OCI-LY3 (cell line): ENCODE results near the gene APOLD1.
"Not testable (repeated sequence)": the region's sequence is repeated elsewhere in the genome, so short reads cannot be mapped to it uniquely, and the experiment has no call there.

Experiments used
- H2AFZ ChIP-seq: fragments of 200-600, 300-600 bp; shearing (Covaris generic); 2 replicates; pipeline ENCODE4 v1.6.0; 2014; ENCODE audit warnings: antibody characterized with exemption, low read depth, low read length
- H3K27ac ChIP-seq: fragments of 200-600, 300-600 bp; sonication (generic); 2 replicates; pipeline ENCODE4 v1.5.1; 2014; ENCODE audit warnings: mild to moderate bottlenecking, low read length, moderate library complexity, mixed read lengths
- H3K27me3 ChIP-seq: fragments of 200-600, 300-600 bp; sonication (generic); 2 replicates; pipeline ENCODE4 v1.6.1; 2014; ENCODE audit warnings: low read depth, low read length, mixed read lengths
- H3K36me3 ChIP-seq: fragments of 200-600, 300-600 bp; sonication (generic); replicated peaks from 2 replicates; pipeline ENCODE3; 2014; ENCODE audit warnings: low read depth, low read length, mixed read lengths
- H3K4me1 ChIP-seq: fragments of 300-600, 200-600 bp; sonication (generic); 2 replicates; pipeline ENCODE4 v1.6.1; 2014; ENCODE audit warnings: low read length, mixed read lengths
- H3K4me2 ChIP-seq: fragments of 200-600, 300-600 bp; sonication (generic); 2 replicates; pipeline ENCODE4 v1.6.1; 2014; ENCODE audit warnings: low read length, mixed read lengths
- H3K4me3 ChIP-seq: fragments of 300-600, 200-600 bp; sonication (generic); 2 replicates; pipeline ENCODE4 v1.5.1; 2014; ENCODE audit warnings: antibody characterized with exemption, mild to moderate bottlenecking, low read length, moderate library complexity
- H3K79me2 ChIP-seq: fragments of 300-600, 200-600 bp; shearing (Covaris generic); 2 replicates; pipeline ENCODE4 v1.6.1; 2014; ENCODE audit warnings: mild to moderate bottlenecking, low read length, mixed read lengths
- H3K9ac ChIP-seq: fragments of 300-600, 200-600 bp; shearing (Covaris generic); 2 replicates; pipeline ENCODE4 v1.6.0; 2014; ENCODE audit warnings: mild to moderate bottlenecking, low read length, moderate library complexity
- H3K9me3 ChIP-seq: fragments of 200-600, 300-600 bp; shearing (Covaris generic); 2 replicates; pipeline ENCODE4 v1.6.1; 2014; ENCODE audit warnings: low read length, mixed read lengths; ENCODE audit not compliant: insufficient read depth
- H4K20me1 ChIP-seq: fragments of 200-600, 300-600 bp; sonication (generic); 2 replicates; pipeline ENCODE4 v1.6.1; 2016; ENCODE audit warnings: low read length, mixed read lengths; ENCODE audit not compliant: insufficient read depth
- CTCF ChIP-seq: fragments of 200-600, 300-600 bp; sonication (generic); IDR thresholded peaks from 2 replicates; pipeline ENCODE4 v1.5.1; 2014; ENCODE audit warnings: antibody characterized with exemption, low read length, low read depth
- EZH2phosphoT487 ChIP-seq: fragments of 200-600 bp; shearing (Covaris generic); IDR thresholded peaks from 2 replicates; pipeline ENCODE4 v1.6.1; 2018; ENCODE audit warnings: antibody characterized with exemption, mixed run types, low read depth

APOLD1 gene

GRCh38 chr12:12819221-12819620, 33.8 kb downstream of the APOLD1 start:
- Histone ChIP-seq H2AFZ (no peak overlapping the region), H3K4me2 (no peak overlapping the region), H3K4me3 (no peak overlapping the region), H3K27ac (no peak overlapping the region), H3K9me3 (no peaks in the 10 kb centered on the region), H3K9ac (no peak overlapping the region), H3K36me3 (peaks cover 64% of the 10 kb centered on the region), H4K20me1 (peaks cover 17% of the 10 kb centered on the region), H3K4me1 (peaks cover 30% of the 10 kb centered on the region), H3K79me2 (peaks cover 70% of the 10 kb centered on the region), H3K27me3 (no peaks in the 10 kb centered on the region)
- TF ChIP-seq EZH2phosphoT487 (no peak), CTCF (no peak)

- Histone ChIP-seq H3K9ac (no peak overlapping the region), H3K36me3 (peaks cover 66% of the 10 kb centered on the region)
Observed at GRCh38 chr12:12819752-12820311, 34.4 kb downstream of the APOLD1 start.

GRCh38 chr12:12820376-12820775, 34.9 kb downstream of the APOLD1 start:
- Histone ChIP-seq H3K36me3 (peaks cover 67% of the 10 kb centered on the region), H4K20me1 (peaks cover 17% of the 10 kb centered on the region), H3K79me2 (peaks cover 59% of the 10 kb centered on the region), H3K4me1 (peaks cover 27% of the 10 kb centered on the region)
- H3K4me3 ChIP-seq, H3K9ac ChIP-seq, H2AFZ ChIP-seq, H3K27ac ChIP-seq, H3K4me2 ChIP-seq, H3K27me3 ChIP-seq, H3K9me3 ChIP-seq: not testable (repeated sequence)

More at GRCh38 chr12:12819752-12820311, 34.4 kb downstream of the APOLD1 start:
- H3K27ac ChIP-seq: no peak overlapping the region
- peaks cover 64% of the 10 kb centered on the region for H3K79me2 ChIP-seq
- TF ChIP-seq EZH2phosphoT487: no peak
- no peak for TF ChIP-seq CTCF
- peaks cover 27% of the 10 kb centered on the region for H3K4me1 ChIP-seq
- peaks cover 17% of the 10 kb centered on the region for H4K20me1 ChIP-seq
- H3K4me2 ChIP-seq: no peak overlapping the region
- H3K9me3 ChIP-seq: no peaks in the 10 kb centered on the region
- no peak overlapping the region for H3K4me3 ChIP-seq
- no peak overlapping the region for H2AFZ ChIP-seq
- H3K27me3 ChIP-seq: no peaks in the 10 kb centered on the region

- Histone ChIP-seq H3K4me2 (peak overlapping the region; percentile 34), H3K27me3 (no peaks in the 10 kb centered on the region), H3K4me1 (peaks cover 19% of the 10 kb centered on the region), H3K27ac (peak overlapping the region; percentile 60), H3K9ac (no peak overlapping the region; the same call in 1 of the 2 replicates), H3K9me3 (no peaks in the 10 kb centered on the region), H4K20me1 (peaks cover 17% of the 10 kb centered on the region), H2AFZ (no peak overlapping the region), H3K4me3 (no peak overlapping the region), H3K79me2 (peaks cover 43% of the 10 kb centered on the region), H3K36me3 (peaks cover 67% of the 10 kb centered on the region)
- no peak for TF ChIP-seq CTCF
- TF ChIP-seq EZH2phosphoT487: no peak
Observed at GRCh38 chr12:12821975-12822374, 36.5 kb downstream of the APOLD1 start.
